Keratinocyte (primary cell): ENCODE measurements around the gene TOE1. TPM values are rescaled to one million over a fixed set of nuclear protein-coding genes. Genes with fewer than 3 reads are reported as not detected.

Experiments used
- DNase-seq: peaks from one replicate; pipeline ENCODE4 v3.0.0-alpha.2; 2011; ENCODE audit warnings: low read depth, missing footprints, low spot score
- FAIRE-seq: peaks from 2 replicates; lab custom pipeline; 2011; peaks lifted over from hg19 to GRCh38; lab: Jason Lieb, UNC
- H2AFZ ChIP-seq: 2 replicates; pipeline ENCODE4 v1.6.0; 2012; ENCODE audit warnings: low read length, control low read depth, inconsistent platforms; ENCODE audit not compliant: control insufficient read depth
- H3K27ac ChIP-seq: 2 replicates; pipeline ENCODE4 v1.5.1; 2011; ENCODE audit warnings: low read length; ENCODE audit not compliant: control insufficient read depth, insufficient read depth
- H3K27me3 ChIP-seq: 3 replicates; pipeline ENCODE4 v1.6.0; 2011; ENCODE audit warnings: low read length; ENCODE audit not compliant: control insufficient read depth, insufficient read depth; ENCODE audit errors: extremely low read depth
- H3K36me3 ChIP-seq, 2 experiments: 2 replicates in 1 of 2; 3 replicates in 1 of 2; pipeline ENCODE4 v1.5.1; 2011; ENCODE audit warnings: low read length in 2 of 2, mild to moderate bottlenecking in 1 of 2; ENCODE audit not compliant: control insufficient read depth in 2 of 2, insufficient read depth in 2 of 2; ENCODE audit errors: extremely low read depth in 1 of 2
- H3K4me1 ChIP-seq: 3 replicates; pipeline ENCODE4 v1.5.1; 2011; ENCODE audit warnings: low read length; ENCODE audit not compliant: control insufficient read depth, insufficient read depth; ENCODE audit errors: extremely low read depth
- H3K4me2 ChIP-seq: 3 replicates; pipeline ENCODE4 v1.6.0; 2011; ENCODE audit warnings: low read depth, low read length; ENCODE audit not compliant: control insufficient read depth, insufficient read depth; ENCODE audit errors: extremely low read depth
- H3K4me3 ChIP-seq, 3 experiments: fragments of 200-600 bp in 1 of 3; sonication (generic) in 1 of 3; 2 replicates in 2 of 3; 3 replicates in 1 of 3; pipeline ENCODE4 v1.5.1; 2011 to 2016; ENCODE audit warnings: low read length in 3 of 3, mild to moderate bottlenecking in 3 of 3, control low read depth in 2 of 3, inconsistent platforms in 1 of 3, low read depth in 1 of 3, mixed read lengths in 1 of 3, mixed run types in 1 of 3, moderate library complexity in 1 of 3; ENCODE audit not compliant: control insufficient read depth in 2 of 3, insufficient read depth in 2 of 3; ENCODE audit errors: extremely low read depth in 1 of 3
- H3K79me2 ChIP-seq: 2 replicates; pipeline ENCODE4 v1.6.0; 2012; ENCODE audit warnings: low read length; ENCODE audit not compliant: control insufficient read depth, insufficient read depth
- H3K9ac ChIP-seq: 3 replicates; pipeline ENCODE4 v1.6.0; 2011; ENCODE audit warnings: low read length; ENCODE audit not compliant: control insufficient read depth, insufficient read depth; ENCODE audit errors: extremely low read depth
- H3K9me1 ChIP-seq: 3 replicates; pipeline ENCODE4 v1.6.0; 2011; ENCODE audit warnings: low read length; ENCODE audit not compliant: control insufficient read depth, insufficient read depth; ENCODE audit errors: extremely low read depth
- H3K9me3 ChIP-seq: 2 replicates; pipeline ENCODE4 v1.5.1; 2012; ENCODE audit warnings: low read depth, low read length; ENCODE audit not compliant: control insufficient read depth
- H4K20me1 ChIP-seq: 3 replicates; pipeline ENCODE4 v1.6.0; 2011; ENCODE audit warnings: low read length; ENCODE audit not compliant: control insufficient read depth, insufficient read depth; ENCODE audit errors: extremely low read depth
- EZH2 ChIP-seq: IDR thresholded peaks from one replicate; pipeline ENCODE4 v1.6.1; 2012; ENCODE audit warnings: inconsistent platforms, mild to moderate bottlenecking, low read length, moderate library complexity
- dilution Hi-C: fragments of 300-500 bp; cut with MboI; formaldehyde crosslinking; loops from one replicate; pipeline ENCODE4 v1.7.0; 2020; ENCODE audit warnings: low sequenced_read_pairs; ENCODE audit not compliant: extremely low pct_ligation_motif_present
- polyA plus RNA-seq, 5 experiments: library from polyadenylated mRNA; depleted of rRNA in 3 of 5; stranded (reverse) in 3 of 5; stranded (forward) in 1 of 5; unstranded in 1 of 5; fragments of >200 nt; gene quantifications; 1 replicate in 1 of 5; 2 replicates in 3 of 5; 3 replicates in 1 of 5; pipeline versions ENCODE4 v1.2.1 to v1.2.3, GENCODE V29; 2011 to 2012; ENCODE audit warnings: missing spikeins in 2 of 5, low read depth in 1 of 5, low replicate concordance in 1 of 5
- TF ChIP-seq, protein P1 (sequence below), 3 experiments: IDR thresholded peaks in 1 of 3; conservative IDR thresholded peaks in 1 of 3; optimal IDR thresholded peaks in 1 of 3; 2 replicates in 2 of 3; 3 replicates in 1 of 3; pipeline versions ENCODE3 to v1.5.1; 2011; ENCODE audit warnings: low read length in 3 of 3, mild to moderate bottlenecking in 3 of 3, moderate library complexity in 2 of 3, control low read depth in 1 of 3, inconsistent platforms in 1 of 3; ENCODE audit not compliant: insufficient read depth in 2 of 3; ENCODE audit errors: extremely low read depth in 1 of 3

The TOE1 gene
- polyA plus RNA-seq, 1 donor (not counting 4 experiments of a cell fraction or from before 2014, with no cell fraction given): 12.1 TPM

DNA sequence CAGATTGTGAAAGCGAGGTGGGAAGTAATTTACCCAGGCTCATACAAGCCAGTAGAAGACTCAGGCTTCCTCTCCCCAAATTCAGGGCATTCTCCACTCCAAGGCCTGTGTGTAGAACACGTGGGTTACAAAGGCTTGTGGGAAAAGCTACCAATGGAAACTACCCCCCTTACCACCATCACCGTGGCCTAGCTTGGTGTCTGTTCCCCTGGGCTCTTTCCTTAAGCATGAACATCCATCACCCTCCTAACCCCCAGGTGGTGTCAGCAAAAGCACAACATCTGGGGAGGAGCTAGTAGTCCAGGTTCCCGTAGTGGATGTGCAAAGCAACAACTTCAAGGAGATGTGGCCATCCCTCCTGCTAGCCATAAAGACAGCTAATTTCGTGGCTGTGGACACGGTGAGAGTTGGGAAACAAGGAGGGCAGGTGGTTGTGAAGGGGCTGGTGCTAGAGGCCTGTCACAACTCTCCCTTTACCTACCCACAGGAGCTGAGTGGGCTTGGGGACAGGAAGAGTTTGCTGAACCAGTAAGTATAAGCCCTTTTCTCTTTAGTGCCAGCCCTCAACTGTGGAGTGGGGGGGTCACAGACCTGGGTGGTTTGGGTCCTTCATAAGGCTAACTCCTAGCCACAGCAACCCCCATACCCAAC, 971 bp downstream of the TOE1 start:
- no peaks in the 10 kb centered on the region for H3K9me1 ChIP-seq
- peak overlapping the region; percentile 67 to 89 (median 78) for H3K4me3 ChIP-seq
- peaks cover 26 to 32% of the 10 kb centered on the region in 2 experiments for H3K36me3 ChIP-seq
- DNase-seq: no peak
- no peaks in the 10 kb centered on the region for H3K9me3 ChIP-seq
- H3K27me3 ChIP-seq: no peaks in the 10 kb centered on the region
- H3K79me2 ChIP-seq: peaks cover 16% of the 10 kb centered on the region
- H3K4me2 ChIP-seq: peak overlapping the region; percentile 99
- no peak for FAIRE-seq
- H3K27ac ChIP-seq: peak overlapping the region; percentile 94
- dilution Hi-C loops: no loop called here
- no peaks in the 10 kb centered on the region for H4K20me1 ChIP-seq
- TF ChIP-seq, protein P1, sequence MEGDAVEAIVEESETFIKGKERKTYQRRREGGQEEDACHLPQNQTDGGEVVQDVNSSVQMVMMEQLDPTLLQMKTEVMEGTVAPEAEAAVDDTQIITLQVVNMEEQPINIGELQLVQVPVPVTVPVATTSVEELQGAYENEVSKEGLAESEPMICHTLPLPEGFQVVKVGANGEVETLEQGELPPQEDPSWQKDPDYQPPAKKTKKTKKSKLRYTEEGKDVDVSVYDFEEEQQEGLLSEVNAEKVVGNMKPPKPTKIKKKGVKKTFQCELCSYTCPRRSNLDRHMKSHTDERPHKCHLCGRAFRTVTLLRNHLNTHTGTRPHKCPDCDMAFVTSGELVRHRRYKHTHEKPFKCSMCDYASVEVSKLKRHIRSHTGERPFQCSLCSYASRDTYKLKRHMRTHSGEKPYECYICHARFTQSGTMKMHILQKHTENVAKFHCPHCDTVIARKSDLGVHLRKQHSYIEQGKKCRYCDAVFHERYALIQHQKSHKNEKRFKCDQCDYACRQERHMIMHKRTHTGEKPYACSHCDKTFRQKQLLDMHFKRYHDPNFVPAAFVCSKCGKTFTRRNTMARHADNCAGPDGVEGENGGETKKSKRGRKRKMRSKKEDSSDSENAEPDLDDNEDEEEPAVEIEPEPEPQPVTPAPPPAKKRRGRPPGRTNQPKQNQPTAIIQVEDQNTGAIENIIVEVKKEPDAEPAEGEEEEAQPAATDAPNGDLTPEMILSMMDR (optimal IDR thresholded peaks at IDR 0.05 in 1 of 3, IDR thresholded peaks at IDR 0.05 in 1 of 3, conservative IDR thresholded peaks at IDR 0.05 in 1 of 3; ENCODE audit: extremely low read depth in 1 of 3, insufficient read depth in 2 of 3, low read length in 3 of 3): peak in 1 of 3 experiments; percentile 28
- no peak for TF ChIP-seq EZH2
- peak overlapping the region; percentile 96 for H2AFZ ChIP-seq
- H3K9ac ChIP-seq: peak overlapping the region; percentile 91
- H3K4me1 ChIP-seq: peaks cover 15% of the 10 kb centered on the region

DNA sequence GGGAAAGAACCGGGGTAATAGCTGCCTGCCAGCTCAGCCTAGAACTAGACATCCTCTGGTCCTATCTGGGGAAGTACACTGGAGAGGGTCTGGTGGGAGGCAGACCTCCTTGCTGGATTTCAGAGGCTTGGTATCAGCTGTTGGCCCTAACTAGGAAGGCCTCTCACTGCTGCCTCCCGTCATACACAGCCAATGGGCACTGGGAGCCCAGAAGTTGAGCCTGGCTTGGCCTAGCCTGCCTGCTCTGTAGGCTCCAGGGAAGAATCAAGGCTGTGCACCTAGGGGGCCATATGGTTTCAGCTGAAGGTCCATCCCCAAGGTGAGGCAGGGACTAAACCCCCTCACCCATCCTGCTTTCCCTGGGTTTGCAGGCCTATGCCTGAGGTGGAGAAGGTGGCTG, 4.5 kb downstream of the TOE1 start:
- FAIRE-seq: no peak
- Histone ChIP-seq H3K79me2 (peaks cover 14% of the 10 kb centered on the region), H3K4me1 (peaks cover 30% of the 10 kb centered on the region), H3K4me3 (no peak overlapping the region), H3K27ac (no peak overlapping the region), H4K20me1 (no peaks in the 10 kb centered on the region), H3K9me3 (no peaks in the 10 kb centered on the region), H3K36me3 (peaks cover 26 to 32% of the 10 kb centered on the region in 2 experiments), H3K27me3 (no peaks in the 10 kb centered on the region), H3K9ac (no peak overlapping the region), H2AFZ (no peak overlapping the region), H3K9me1 (no peaks in the 10 kb centered on the region), H3K4me2 (no peak overlapping the region)
- dilution Hi-C loops: no loop called here
- no peak for TF ChIP-seq EZH2
- TF ChIP-seq, protein P1 (optimal IDR thresholded peaks at IDR 0.05 in 1 of 3, IDR thresholded peaks at IDR 0.05 in 1 of 3, conservative IDR thresholded peaks at IDR 0.05 in 1 of 3; ENCODE audit: extremely low read depth in 1 of 3, insufficient read depth in 2 of 3, low read length in 3 of 3): no peak
- no peak for DNase-seq
